GM12878 (cell line): Measurements from ENCODE around the gene TRIM8. TPM values are rescaled to one million over a fixed set of nuclear protein-coding genes. Genes with fewer than 3 reads are reported as not detected.

Source experiments
- ATAC-seq: fragments of 200-7000 bp; cut with Tn5 transposase; 3 replicates; pipeline ENCODE4 v1.9.1; 2020; ENCODE audit warnings: mild to moderate bottlenecking, moderate library complexity
- Bru-seq: library from RNA; stranded (reverse); fragments of 400-500 nt; gene quantifications from one replicate; lab custom pipeline; 2021; lab: Mats Ljungman, UMichigan
- BruChase-seq, 2 experiments: library from RNA; stranded (reverse); fragments of 400-500 nt; gene quantifications; one replicate each; lab custom pipeline; 2021; lab: Mats Ljungman, UMichigan
- BruUV-seq: library from RNA; stranded (reverse); fragments of 400-500 nt; replicated peaks from 2 replicates; lab custom pipeline; 2021; lab: Mats Ljungman, UMichigan
- CTCF ChIA-PET: fragments of 300-600 bp; sonication (Branson Sonifier 250); formaldehyde crosslinking; extraction: SDS; loops from one replicate; lab custom pipeline; 2021; ENCODE audit warnings: inconsistent platforms; lab: Yijun Ruan, JAX
- POLR2A ChIA-PET: fragments of 350-600 bp; formaldehyde crosslinking; extraction: SDS; loops from one replicate; lab custom pipeline; 2021; ENCODE audit warnings: inconsistent platforms; lab: Charles Lee
- RAD21 ChIA-PET: fragments of 300-600 bp; sonication (Branson Sonifier 250); formaldehyde crosslinking; loops from one replicate; lab custom pipeline; 2023; ENCODE audit warnings: antibody characterized with exemption; ENCODE audit not compliant: unreplicated experiment; lab: Charles Lee
- SMC1A ChIA-PET: fragments of 300-600 bp; sonication (Branson Sonifier 250); formaldehyde crosslinking; loops from one replicate; lab custom pipeline; 2023; ENCODE audit not compliant: unreplicated experiment, uncharacterized antibody; lab: Charles Lee
- DNase-seq: peaks from one replicate; pipeline ENCODE4 v3.0.0-alpha.2; 2011; ENCODE audit warnings: low read depth, low spot score
- FAIRE-seq: peaks from 3 replicates; lab custom pipeline; 2011; peaks lifted over from hg19 to GRCh38; lab: Jason Lieb, UNC
- H2AFZ ChIP-seq: 2 replicates; pipeline ENCODE4 v1.6.0; 2011; ENCODE audit warnings: low read depth, low read length, control low read depth; ENCODE audit not compliant: control insufficient read depth
- H3K27ac ChIP-seq: 2 replicates; pipeline ENCODE4 v1.5.1; 2011; ENCODE audit warnings: control low read depth; ENCODE audit not compliant: control insufficient read depth, insufficient read depth
- H3K27me3 ChIP-seq, 2 experiments: replicated peaks in 1 of 2; 2 replicates each; pipeline versions ENCODE4 v1.6.0 to v1.6.1; 2011; ENCODE audit warnings: low read length in 1 of 2; ENCODE audit not compliant: control insufficient read depth in 2 of 2, insufficient read depth in 2 of 2
- H3K36me3 ChIP-seq, 2 experiments: 2 replicates each; pipeline ENCODE4 v1.5.1; 2011; ENCODE audit warnings: low read length in 1 of 2; ENCODE audit not compliant: control insufficient read depth in 2 of 2, insufficient read depth in 2 of 2
- H3K4me1 ChIP-seq: 2 replicates; pipeline ENCODE4 v1.6.1; 2011; ENCODE audit warnings: mild to moderate bottlenecking, low read length, moderate library complexity, mixed read lengths; ENCODE audit not compliant: control insufficient read depth, insufficient read depth
- H3K4me2 ChIP-seq: 2 replicates; pipeline ENCODE4 v1.6.0; 2011; ENCODE audit warnings: control low read depth; ENCODE audit not compliant: control insufficient read depth, insufficient read depth
- H3K4me3 ChIP-seq: fragments of 200-600 bp; sonication (generic); 2 replicates; pipeline ENCODE4 v1.5.1; 2016
- H3K79me2 ChIP-seq: 2 replicates; pipeline ENCODE4 v1.6.0; 2011; ENCODE audit warnings: low read length; ENCODE audit not compliant: control insufficient read depth, insufficient read depth
- H3K9ac ChIP-seq: 2 replicates; pipeline ENCODE4 v1.8.0; 2011; ENCODE audit warnings: low read length, control low read depth, mixed read lengths; ENCODE audit not compliant: control insufficient read depth, insufficient read depth
- H3K9me3 ChIP-seq: replicated peaks from 3 replicates; pipeline ENCODE4 v1.5.1; 2011; ENCODE audit warnings: mild to moderate bottlenecking, low read length; ENCODE audit not compliant: control insufficient read depth, insufficient read depth
- H4K20me1 ChIP-seq: 2 replicates; pipeline ENCODE4 v1.6.0; 2011; ENCODE audit not compliant: control insufficient read depth, insufficient read depth
- KAT2A ChIP-seq: conservative IDR thresholded peaks from 2 replicates; pipeline ENCODE4 v1.6.1; 2011; ENCODE audit warnings: low read depth, low read length; ENCODE audit not compliant: control insufficient read depth
- MEF2A ChIP-seq: IDR thresholded peaks from 2 replicates; pipeline ENCODE4 v1.6.1; 2011; ENCODE audit warnings: low read depth, mild to moderate bottlenecking, low read length, moderate library complexity; ENCODE audit not compliant: insufficient read depth
- NR2C1 ChIP-seq: fragments of 450-650 bp; IDR thresholded peaks from 2 replicates; pipeline ENCODE4 v1.6.1; 2017; ENCODE audit warnings: antibody characterized with exemption, mild to moderate bottlenecking, moderate library complexity
- STAT3 ChIP-seq: IDR thresholded peaks from 2 replicates; pipeline ENCODE4 v1.6.1; 2011; ENCODE audit warnings: low read depth, low read length, improper control_type of control experiment
- ZNF207 ChIP-seq: fragments of 450-650 bp; IDR thresholded peaks from 2 replicates; pipeline ENCODE4 v1.6.1; 2014; ENCODE audit warnings: antibody characterized with exemption, mild to moderate bottlenecking, borderline replicate concordance
- ZNF217 ChIP-seq: fragments of 450-650 bp; IDR thresholded peaks from 2 replicates; pipeline ENCODE4 v1.6.1; 2017; ENCODE audit warnings: antibody characterized with exemption, mild to moderate bottlenecking
- ZNF622 ChIP-seq: fragments of 450-650 bp; IDR thresholded peaks from 2 replicates; pipeline ENCODE4 v1.6.1; 2017; ENCODE audit warnings: mild to moderate bottlenecking, inconsistent platforms
- WGBS: methylation state at CpG from one replicate; pipeline ENCODE4 v1.1.6; 2016; ENCODE audit warnings: low lambda C conversion rate; ENCODE audit not compliant: insufficient replicate concordance, insufficient coverage; ENCODE audit errors: missing lambda C conversion rate; 5-methylcytosine and 5-hydroxymethylcytosine counted together
- in situ Hi-C: fragments of 300-500 bp; cut with MboI; formaldehyde crosslinking; loops from 9 replicates; pipeline ENCODE4 v1.14.3; 2018; ENCODE audit warnings: mixed read lengths
- intact Hi-C: fragments of 100-400 bp; cut with micrococcal nuclease; formaldehyde crosslinking; loops from one replicate; pipeline ENCODE4 v1.14.2; 2022; ENCODE audit not compliant: unreplicated experiment
- long read RNA-seq, 2 experiments: library from polyadenylated mRNA; unstranded; transcript quantifications; one replicate each; pipeline ENCODE4 v2.0.0, GENCODE V29; 2019 to 2020
- polyA minus RNA-seq, 3 experiments: library from RNA; depleted of rRNA, polyadenylated mRNA; stranded (reverse); fragments of >200 nt; gene quantifications; 2 replicates each; pipeline ENCODE4 v1.2.3, GENCODE V29; 2011
- polyA plus RNA-seq, 11 experiments: library from polyadenylated mRNA; depleted of rRNA in 4 of 11; unstranded in 6 of 11; stranded (reverse) in 5 of 11; fragments of >200 nt; fragmentation: Nextera tagmentation in 4 of 11; fragmentation: Illumina TruSeq in 1 of 11; extraction: Ambion mirVana in 4 of 11; extraction: Trizol in 1 of 11; gene quantifications; 1 replicate in 1 of 11; 2 replicates in 10 of 11; pipeline versions ENCODE4 v1.2.1 to v1.2.3, GENCODE V29; 2011 to 2016; ENCODE audit warnings: inconsistent platforms in 2 of 11, missing spikeins in 2 of 11, low read depth in 1 of 11
- total RNA-seq, 4 experiments: library from RNA; depleted of rRNA in 3 of 4; stranded (reverse); fragments of >200 nt in 3 of 4; fragmentation: Illumina TruSeq in 1 of 4; extraction: Trizol in 1 of 4; gene quantifications; 2 replicates each; pipeline versions ENCODE4 v1.2.1 to v1.2.3, GENCODE V29; 2013 to 2021
- TF ChIP-seq, protein P1 (sequence below): fragments of 450-650 bp; conservative IDR thresholded peaks from 2 replicates; pipeline ENCODE4 v1.6.1; 2017; ENCODE audit warnings: mild to moderate bottlenecking, moderate library complexity

The TRIM8 gene, protein sequence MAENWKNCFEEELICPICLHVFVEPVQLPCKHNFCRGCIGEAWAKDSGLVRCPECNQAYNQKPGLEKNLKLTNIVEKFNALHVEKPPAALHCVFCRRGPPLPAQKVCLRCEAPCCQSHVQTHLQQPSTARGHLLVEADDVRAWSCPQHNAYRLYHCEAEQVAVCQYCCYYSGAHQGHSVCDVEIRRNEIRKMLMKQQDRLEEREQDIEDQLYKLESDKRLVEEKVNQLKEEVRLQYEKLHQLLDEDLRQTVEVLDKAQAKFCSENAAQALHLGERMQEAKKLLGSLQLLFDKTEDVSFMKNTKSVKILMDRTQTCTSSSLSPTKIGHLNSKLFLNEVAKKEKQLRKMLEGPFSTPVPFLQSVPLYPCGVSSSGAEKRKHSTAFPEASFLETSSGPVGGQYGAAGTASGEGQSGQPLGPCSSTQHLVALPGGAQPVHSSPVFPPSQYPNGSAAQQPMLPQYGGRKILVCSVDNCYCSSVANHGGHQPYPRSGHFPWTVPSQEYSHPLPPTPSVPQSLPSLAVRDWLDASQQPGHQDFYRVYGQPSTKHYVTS
- 58.5 and 70.9 TPM in 2 replicates for total RNA-seq (2013; cell fraction: nucleolus; rRNA removed)
- total RNA-seq (2014; rRNA removed) = 18.7 and 19.0 TPM in 2 replicates
- 13.5 and 15.9 TPM in 2 replicates for total RNA-seq (2014; rRNA removed; fragmentation: Illumina TruSeq; extraction: Trizol)
- 44.2 and 53.2 TPM in 2 replicates for total RNA-seq (2021)
- 17.0 TPM for polyA plus RNA-seq (2011; ENCODE audit: low read depth)
- polyA plus RNA-seq (2011; rRNA removed) = 16.6 and 26.9 TPM in 2 replicates
- 27.7 and 28.2 TPM in 2 replicates for polyA plus RNA-seq (2011; cell fraction: cytosol; rRNA removed)
- 52.8 and 58.6 TPM in 2 replicates for polyA plus RNA-seq (2011; cell fraction: nucleus; rRNA removed)
- 33.3 and 66.7 TPM in 2 replicates for polyA plus RNA-seq (2012)
- 9.9 and 22.4 TPM in 2 replicates for polyA plus RNA-seq (2014; fragmentation: Illumina TruSeq; extraction: Trizol)
- polyA plus RNA-seq (2014; fragmentation: Nextera tagmentation; extraction: Ambion mirVana) = 1 to 10 TPM; 7.9 to 9.5 TPM
- polyA plus RNA-seq (2014; rRNA removed) = 33.5 and 37.5 TPM in 2 replicates
- 10 to 100 TPM; 27.3 to 27.6 TPM for polyA plus RNA-seq (2016; fragmentation: Nextera tagmentation; extraction: Ambion mirVana)
- 15.7 and 25.1 TPM in 2 replicates for polyA minus RNA-seq (2011; rRNA and poly(A)+ RNA removed)
- 13.5 and 20.3 TPM in 2 replicates for polyA minus RNA-seq (2011; cell fraction: cytosol; rRNA and poly(A)+ RNA removed)
- 18.7 and 35.3 TPM in 2 replicates for polyA minus RNA-seq (2011; cell fraction: nucleus; rRNA and poly(A)+ RNA removed)
- percentile 82 among the genes with signal in this experiment for Bru-seq, nascent RNA
- BruChase-seq, experiment 1, labeled RNA remaining after a 6-hour chase = percentile 82 among the genes with signal in this experiment
- BruChase-seq, experiment 2, labeled RNA remaining after a 2-hour chase = percentile 83 among the genes with signal in this experiment
- long read RNA-seq, experiment 1, full-length matches to known transcripts = 7 of 11 reads
- long read RNA-seq, experiment 1, partial matches to known transcripts = 0 of 11 reads
- long read RNA-seq, experiment 1, other reads (novel, unspliced or antisense) = 4 of 11 reads
- long read RNA-seq, experiment 2, full-length matches to known transcripts = 1 of 3 reads
- long read RNA-seq, experiment 2, partial matches to known transcripts = 0 of 3 reads
- long read RNA-seq, experiment 2, other reads (novel, unspliced or antisense) = 2 of 3 reads

DNA sequence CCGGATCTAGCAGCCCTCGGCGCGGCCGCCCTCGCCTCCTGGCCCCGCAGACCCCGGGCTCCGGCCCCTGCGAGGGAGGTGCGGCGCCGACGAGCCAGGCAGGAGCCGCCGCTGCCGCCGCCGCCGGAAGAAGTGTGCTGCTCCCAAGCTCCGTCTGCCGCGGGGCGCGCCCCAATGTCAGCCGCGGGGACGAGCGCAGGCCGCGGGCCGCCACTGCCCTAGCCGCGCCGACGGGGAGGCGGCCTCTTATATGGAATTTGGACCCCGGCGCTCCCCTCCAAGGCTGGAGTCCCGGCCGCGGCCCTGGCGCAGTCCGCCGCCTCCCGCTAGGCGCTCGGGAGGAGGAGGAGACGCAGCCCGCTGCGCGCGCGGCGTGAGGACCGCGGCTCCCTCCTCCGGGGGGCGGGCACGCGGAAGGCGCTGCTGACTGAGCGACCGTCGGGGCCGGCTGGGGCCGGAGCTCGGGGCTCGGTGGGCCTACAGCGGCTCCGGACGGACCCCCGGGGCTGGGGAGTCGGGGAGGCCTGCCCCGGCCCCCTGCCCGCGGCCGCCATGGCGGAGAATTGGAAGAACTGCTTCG, at the start of gene TRIM8:
Gene TRIM8 (plus strand): TSS at position 414 of the 580 bp plus-strand sequence. CDS start 139 bp downstream, at position 553.
- Histone ChIP-seq H2AFZ (peak within 1 kb of the TSS; percentile 65), H3K27ac (peak within 1 kb of the TSS; percentile 96), H3K9ac (peak within 1 kb of the TSS; percentile 99), H3K79me2 (peaks cover 67% of the 10 kb centered on the region), H3K4me1 (peaks cover 26% of the 10 kb centered on the region), H3K4me2 (peak within 1 kb of the TSS; percentile 98), H3K4me3 (peak within 1 kb of the TSS; percentile 93), H3K36me3 (no peaks in the 10 kb centered on the region), H3K27me3 (no peaks in the 10 kb centered on the region), H4K20me1 (no peaks in the 10 kb centered on the region), H3K9me3 (no peaks in the 10 kb centered on the region)
- no TSS peak for BruUV-seq
- ChIA-PET POLR2A (interaction anchor here (0.7 to 14.1 kb wide), 10 partner anchors 13 to 69 kb away, joined by 3 to 151 read pairs (median 5); partner anchors contain the start of genes ARL3 and SFXN2), CTCF (interaction anchor here (0.5 to 13.5 kb wide), 10 partner anchors 9 to 209 kb away, joined by 3 to 128 read pairs (median 6); partner anchors contain the start of genes ACTR1A and ARL3), RAD21 (interaction anchor here (0.8 to 5.0 kb wide), 11 partner anchors 10 to 141 kb away, joined by 3 to 59 read pairs (median 5); partner anchors contain the start of genes ACTR1A, ARL3, SFXN2 and SUFU), SMC1A (interaction anchor here (0.8 to 9.3 kb wide), 7 partner anchors 9 to 68 kb away, joined by 3 to 103 read pairs (median 6); partner anchors contain the start of genes ARL3 and SFXN2)
- ATAC-seq (peak; percentile 14), FAIRE-seq (no peak), DNase-seq (no peak)
- intact Hi-C loops (loop anchor here (10.0 kb wide), 2 partner anchors 249 to 551 kb away; partner anchors contain the start of genes NFKB2 and NT5C2), in situ Hi-C loops (no loop called here)
- under 1% methylated on average over 79 of the region's 80 CpGs for whole genome bisulfite sequencing
- TF ChIP-seq ZNF622 = no peak
- no peak for TF ChIP-seq KAT2A
- no peak for TF ChIP-seq MEF2A
- no peak for TF ChIP-seq NR2C1
- TF ChIP-seq STAT3 = no peak
- 0 out of 2 replicates have a peak, but pooled peaks have one; percentile 23 for TF ChIP-seq ZNF207
- no peak for TF ChIP-seq ZNF217
- TF ChIP-seq, protein P1, sequence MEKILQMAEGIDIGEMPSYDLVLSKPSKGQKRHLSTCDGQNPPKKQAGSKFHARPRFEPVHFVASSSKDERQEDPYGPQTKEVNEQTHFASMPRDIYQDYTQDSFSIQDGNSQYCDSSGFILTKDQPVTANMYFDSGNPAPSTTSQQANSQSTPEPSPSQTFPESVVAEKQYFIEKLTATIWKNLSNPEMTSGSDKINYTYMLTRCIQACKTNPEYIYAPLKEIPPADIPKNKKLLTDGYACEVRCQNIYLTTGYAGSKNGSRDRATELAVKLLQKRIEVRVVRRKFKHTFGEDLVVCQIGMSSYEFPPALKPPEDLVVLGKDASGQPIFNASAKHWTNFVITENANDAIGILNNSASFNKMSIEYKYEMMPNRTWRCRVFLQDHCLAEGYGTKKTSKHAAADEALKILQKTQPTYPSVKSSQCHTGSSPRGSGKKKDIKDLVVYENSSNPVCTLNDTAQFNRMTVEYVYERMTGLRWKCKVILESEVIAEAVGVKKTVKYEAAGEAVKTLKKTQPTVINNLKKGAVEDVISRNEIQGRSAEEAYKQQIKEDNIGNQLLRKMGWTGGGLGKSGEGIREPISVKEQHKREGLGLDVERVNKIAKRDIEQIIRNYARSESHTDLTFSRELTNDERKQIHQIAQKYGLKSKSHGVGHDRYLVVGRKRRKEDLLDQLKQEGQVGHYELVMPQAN = peak; percentile 67; the same call in 1 of the 2 replicates
